ENCODE data around the gene CYBRD1. TPM values are rescaled to one million over a fixed set of nuclear protein-coding genes. Genes with fewer than 3 reads are reported as not detected.

Gene CYBRD1
- total and polyA plus RNA-seq, 10 of the 15 experiments (the other 5 are each of a cell fraction or from before 2014, with no cell fraction given) = 10.8 to 51.9 (median 29.6) TPM

- TF ChIP-seq HSF1 (IDR thresholded peaks at IDR 0.05; ENCODE audit: low read depth, low read length) (no peak), KAT2A (conservative IDR thresholded peaks at IDR 0.05; ENCODE audit: control insufficient read depth, low read depth, low read length) (no peak), IKZF1 (conservative IDR thresholded peaks at IDR 0.05) (no peak), POLR2A (IDR thresholded peaks at IDR 0.05; ENCODE audit: low read depth, low read length) (no peak), CUX1 (IDR thresholded peaks at IDR 0.05; ENCODE audit: insufficient replicate concordance, low read depth, low read length) (no peak), FOXK2 (IDR thresholded peaks at IDR 0.05) (no peak), POLR2AphosphoS2 (IDR thresholded peaks at IDR 0.05; ENCODE audit: low read depth, low read length) (no peak)
These were observed 1.8 kb upstream of the CYBRD1 start (continued) for GRCh38 chr2:171520471-171520870.
